ENCODE measurements around the gene FPGT.

The FPGT gene

GRCh38 chr1:74205266-74205665 lies 7.2 kb downstream of the FPGT start:
- Histone ChIP-seq H3K36me3 (ENCODE audit: control insufficient read depth, insufficient read depth, low read length) (no peaks in the 10 kb centered on the region), H3K4me3 (ENCODE audit: insufficient read depth, low read depth, low read length, poor library complexity, severe bottlenecking) (no peak overlapping the region), H3K4me1 (ENCODE audit: control insufficient read depth, insufficient read depth, low read length, poor library complexity, severe bottlenecking) (no peaks in the 10 kb centered on the region), H3K27ac (ENCODE audit: insufficient read depth, low read length, poor library complexity, severe bottlenecking) (no peak overlapping the region), H3K27me3 (replicated peaks; ENCODE audit: control insufficient read depth, insufficient read depth, low read length, poor library complexity, severe bottlenecking) (no peaks in the 10 kb centered on the region), H3K9me3 (ENCODE audit: control insufficient read depth, low read length) (no peaks in the 10 kb centered on the region)
- DNase-seq, result no peak

DNA sequence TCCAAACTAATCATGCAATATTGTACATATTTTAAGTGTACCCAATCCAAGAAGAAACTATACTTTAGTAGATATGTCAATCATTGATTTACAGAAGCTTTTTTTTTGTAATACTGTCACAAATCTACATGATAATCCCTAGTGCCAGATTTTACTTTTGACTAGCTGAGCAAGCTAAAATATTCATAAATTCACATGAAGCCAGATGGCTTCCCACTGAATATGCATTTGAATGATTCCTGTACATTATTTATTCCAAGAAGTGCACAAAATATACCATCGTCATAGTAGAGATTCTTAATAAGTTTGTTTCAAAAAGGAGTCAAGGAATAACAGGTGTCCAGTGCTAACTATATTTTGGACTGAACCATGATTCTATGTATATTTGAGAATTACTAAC lies 17.2 kb downstream of the FPGT start:
- Histone ChIP-seq H3K4me1 (ENCODE audit: control insufficient read depth, insufficient read depth, low read length, poor library complexity, severe bottlenecking) (no peaks in the 10 kb centered on the region), H3K9me3 (ENCODE audit: control insufficient read depth, low read length) (no peaks in the 10 kb centered on the region), H3K27ac (ENCODE audit: insufficient read depth, low read length, poor library complexity, severe bottlenecking) (no peak overlapping the region), H3K36me3 (ENCODE audit: control insufficient read depth, insufficient read depth, low read length) (no peaks in the 10 kb centered on the region), H3K27me3 (replicated peaks; ENCODE audit: control insufficient read depth, insufficient read depth, low read length, poor library complexity, severe bottlenecking) (no peaks in the 10 kb centered on the region), H3K4me3 (ENCODE audit: insufficient read depth, low read depth, low read length, poor library complexity, severe bottlenecking) (no peak overlapping the region)
- no peak for DNase-seq

DNA sequence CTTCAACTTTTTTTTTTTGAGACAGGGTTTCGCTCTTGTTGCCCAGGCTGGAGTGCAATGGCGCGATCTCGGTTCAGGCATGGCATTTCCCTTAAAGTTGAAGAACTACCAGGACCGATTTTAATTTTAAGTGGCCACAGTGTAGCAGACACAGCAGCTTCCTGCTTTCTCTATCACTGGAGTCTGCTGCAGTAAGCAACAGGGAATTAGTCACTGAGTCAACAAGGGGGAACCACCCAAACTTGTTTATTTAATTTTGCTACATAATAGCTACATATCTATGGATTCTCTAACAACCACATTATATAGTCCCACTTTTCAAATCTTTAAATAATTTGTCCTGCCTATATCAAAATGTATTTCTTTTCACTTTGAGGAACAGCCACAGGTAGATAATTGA lies 24.7 kb downstream of the FPGT start:
- no peaks in the 10 kb centered on the region for H3K36me3 ChIP-seq (ENCODE audit: control insufficient read depth, insufficient read depth, low read length)
- DNase-seq, result no peak
- H3K9me3 ChIP-seq (ENCODE audit: control insufficient read depth, low read length), result no peaks in the 10 kb centered on the region
- no peaks in the 10 kb centered on the region for H3K27me3 ChIP-seq (replicated peaks; ENCODE audit: control insufficient read depth, insufficient read depth, low read length, poor library complexity, severe bottlenecking)
- no peak overlapping the region for H3K27ac ChIP-seq (ENCODE audit: insufficient read depth, low read length, poor library complexity, severe bottlenecking)
- no peaks in the 10 kb centered on the region for H3K4me1 ChIP-seq (ENCODE audit: control insufficient read depth, insufficient read depth, low read length, poor library complexity, severe bottlenecking)
- H3K4me3 ChIP-seq (ENCODE audit: insufficient read depth, low read depth, low read length, poor library complexity, severe bottlenecking), result no peak overlapping the region

- H3K27ac ChIP-seq (ENCODE audit: insufficient read depth, low read length, poor library complexity, severe bottlenecking), result no peak overlapping the region
- no peaks in the 10 kb centered on the region for H3K4me1 ChIP-seq (ENCODE audit: control insufficient read depth, insufficient read depth, low read length, poor library complexity, severe bottlenecking)
- no peaks in the 10 kb centered on the region for H3K27me3 ChIP-seq (replicated peaks; ENCODE audit: control insufficient read depth, insufficient read depth, low read length, poor library complexity, severe bottlenecking)
- no peaks in the 10 kb centered on the region for H3K9me3 ChIP-seq (ENCODE audit: control insufficient read depth, low read length)
- H3K36me3 ChIP-seq (ENCODE audit: control insufficient read depth, insufficient read depth, low read length), result no peaks in the 10 kb centered on the region
- no peak overlapping the region for H3K4me3 ChIP-seq (ENCODE audit: insufficient read depth, low read depth, low read length, poor library complexity, severe bottlenecking)
- no peak for DNase-seq
Measured at GRCh38 chr1:74223453-74223852, 25.4 kb downstream of the FPGT start.

DNA sequence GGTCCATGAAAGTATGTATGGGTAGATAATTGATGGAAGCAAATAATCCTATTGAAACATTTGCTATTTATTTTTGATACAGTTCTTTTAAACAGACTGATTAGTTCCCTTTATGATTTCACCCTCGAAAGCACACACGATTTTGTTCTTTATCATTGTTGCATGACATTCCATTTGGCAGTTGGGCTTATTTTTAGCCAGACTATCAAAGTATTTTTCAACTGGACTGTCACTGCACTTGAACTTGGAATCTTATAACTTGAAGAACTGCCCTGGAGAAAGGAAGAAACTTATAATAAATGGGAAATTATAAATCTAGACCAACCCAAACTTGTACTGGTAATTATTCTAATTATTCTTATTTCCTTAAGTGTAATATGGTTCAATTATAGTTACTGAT lies 37.1 kb downstream of the FPGT start, which contains the start of gene TNNI3K:
TSS of gene TNNI3K (plus strand) at position 235 of the 400 bp plus-strand sequence. CDS start at position 300, 65 bp downstream.
- no peak within 1 kb of the TSS for H3K27ac ChIP-seq (ENCODE audit: insufficient read depth, low read length, poor library complexity, severe bottlenecking)
- no peak for DNase-seq
- no peaks in the 10 kb centered on the region for H3K36me3 ChIP-seq (ENCODE audit: control insufficient read depth, insufficient read depth, low read length)
- H3K4me3 ChIP-seq (ENCODE audit: insufficient read depth, low read depth, low read length, poor library complexity, severe bottlenecking), result no peak within 1 kb of the TSS
- no peaks in the 10 kb centered on the region for H3K27me3 ChIP-seq (replicated peaks; ENCODE audit: control insufficient read depth, insufficient read depth, low read length, poor library complexity, severe bottlenecking)
- no peaks in the 10 kb centered on the region for H3K9me3 ChIP-seq (ENCODE audit: control insufficient read depth, low read length)
- H3K4me1 ChIP-seq (ENCODE audit: control insufficient read depth, insufficient read depth, low read length, poor library complexity, severe bottlenecking), result no peaks in the 10 kb centered on the region

DNA sequence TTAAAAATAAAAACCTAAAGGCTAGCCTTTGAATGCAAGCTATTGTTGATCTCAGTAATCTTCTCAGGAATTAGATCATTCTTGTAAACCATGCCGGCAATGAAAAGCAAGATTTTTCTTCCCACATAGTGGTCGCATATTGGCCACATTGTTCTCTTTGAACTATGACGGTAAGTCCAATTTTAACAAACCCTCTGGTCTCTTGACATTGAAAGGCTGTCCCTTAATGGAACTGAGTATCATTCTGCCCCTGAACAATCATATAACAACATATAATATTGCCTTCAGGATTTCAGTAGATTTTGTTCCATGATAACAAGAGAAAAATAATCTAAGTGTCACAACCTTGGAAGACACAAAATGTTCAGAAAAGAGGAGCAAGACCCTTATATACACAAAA lies 38.4 kb downstream of the FPGT start:
- Histone ChIP-seq H3K27me3 (replicated peaks; ENCODE audit: control insufficient read depth, insufficient read depth, low read length, poor library complexity, severe bottlenecking) (no peaks in the 10 kb centered on the region), H3K4me1 (ENCODE audit: control insufficient read depth, insufficient read depth, low read length, poor library complexity, severe bottlenecking) (no peaks in the 10 kb centered on the region), H3K4me3 (ENCODE audit: insufficient read depth, low read depth, low read length, poor library complexity, severe bottlenecking) (no peak overlapping the region), H3K36me3 (ENCODE audit: control insufficient read depth, insufficient read depth, low read length) (no peaks in the 10 kb centered on the region), H3K27ac (ENCODE audit: insufficient read depth, low read length, poor library complexity, severe bottlenecking) (no peak overlapping the region), H3K9me3 (ENCODE audit: control insufficient read depth, low read length) (no peaks in the 10 kb centered on the region)
- DNase-seq, result no peak

DNA sequence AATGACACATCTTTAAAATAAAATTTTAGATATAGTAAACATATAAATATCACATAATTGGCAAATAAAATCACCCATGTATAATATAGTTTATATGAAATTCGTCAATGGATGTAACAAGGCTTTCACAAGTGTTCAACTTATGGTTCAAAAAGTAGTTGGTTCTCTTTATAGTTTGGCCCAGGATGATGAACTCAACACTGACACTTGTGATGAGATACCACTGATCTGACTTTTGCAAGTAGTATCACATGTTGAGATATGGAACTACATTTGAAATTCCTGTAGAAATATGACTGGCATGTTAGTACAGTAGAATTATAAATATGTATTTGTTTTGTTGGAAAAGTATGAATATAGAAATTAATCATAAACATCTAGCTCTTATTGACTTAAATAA lies 39.0 kb downstream of the FPGT start:
- Histone ChIP-seq H3K27ac (ENCODE audit: insufficient read depth, low read length, poor library complexity, severe bottlenecking) (no peak overlapping the region), H3K27me3 (replicated peaks; ENCODE audit: control insufficient read depth, insufficient read depth, low read length, poor library complexity, severe bottlenecking) (no peaks in the 10 kb centered on the region), H3K9me3 (ENCODE audit: control insufficient read depth, low read length) (no peaks in the 10 kb centered on the region), H3K4me3 (ENCODE audit: insufficient read depth, low read depth, low read length, poor library complexity, severe bottlenecking) (no peak overlapping the region), H3K36me3 (ENCODE audit: control insufficient read depth, insufficient read depth, low read length) (no peaks in the 10 kb centered on the region), H3K4me1 (ENCODE audit: control insufficient read depth, insufficient read depth, low read length, poor library complexity, severe bottlenecking) (no peaks in the 10 kb centered on the region)
- no peak for DNase-seq

GRCh38 chr1:74237787-74238186 lies 39.7 kb downstream of the FPGT start:
- Histone ChIP-seq H3K4me3 (ENCODE audit: insufficient read depth, low read depth, low read length, poor library complexity, severe bottlenecking) (no peak overlapping the region), H3K27me3 (replicated peaks; ENCODE audit: control insufficient read depth, insufficient read depth, low read length, poor library complexity, severe bottlenecking) (no peaks in the 10 kb centered on the region), H3K9me3 (ENCODE audit: control insufficient read depth, low read length) (no peaks in the 10 kb centered on the region), H3K4me1 (ENCODE audit: control insufficient read depth, insufficient read depth, low read length, poor library complexity, severe bottlenecking) (no peaks in the 10 kb centered on the region), H3K36me3 (ENCODE audit: control insufficient read depth, insufficient read depth, low read length) (no peaks in the 10 kb centered on the region), H3K27ac (ENCODE audit: insufficient read depth, low read length, poor library complexity, severe bottlenecking) (no peak overlapping the region)
- no peak for DNase-seq

GRCh38 chr1:74245168-74245772 lies 47.2 kb downstream of the FPGT start:
- no peak overlapping the region for H3K27ac ChIP-seq (ENCODE audit: insufficient read depth, low read length, poor library complexity, severe bottlenecking)
- no peak for DNase-seq
- no peaks in the 10 kb centered on the region for H3K4me1 ChIP-seq (ENCODE audit: control insufficient read depth, insufficient read depth, low read length, poor library complexity, severe bottlenecking)
- no peaks in the 10 kb centered on the region for H3K9me3 ChIP-seq (ENCODE audit: control insufficient read depth, low read length)
- no peak overlapping the region for H3K4me3 ChIP-seq (ENCODE audit: insufficient read depth, low read depth, low read length, poor library complexity, severe bottlenecking)
- no peaks in the 10 kb centered on the region for H3K27me3 ChIP-seq (replicated peaks; ENCODE audit: control insufficient read depth, insufficient read depth, low read length, poor library complexity, severe bottlenecking)
- no peaks in the 10 kb centered on the region for H3K36me3 ChIP-seq (ENCODE audit: control insufficient read depth, insufficient read depth, low read length)

DNA sequence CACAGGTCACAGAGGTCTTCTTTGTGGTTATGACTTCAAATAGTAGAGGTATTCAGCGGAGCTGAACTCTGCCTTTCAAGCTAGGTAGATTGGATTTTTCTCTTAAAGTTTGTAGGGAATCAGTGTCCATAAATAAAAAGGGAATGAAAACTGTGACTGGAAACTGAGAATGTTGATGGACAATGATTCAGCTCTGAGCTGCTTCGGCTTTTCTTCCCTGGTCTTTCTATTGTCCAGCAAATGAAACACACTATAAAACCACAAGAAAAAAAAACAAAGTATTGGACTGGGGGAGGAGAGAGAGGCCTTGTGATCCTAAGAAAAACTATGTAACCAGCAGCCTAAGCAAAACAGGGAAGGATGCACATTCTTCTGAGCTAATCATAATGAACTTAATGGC lies 48.3 kb downstream of the FPGT start:
- Histone ChIP-seq H3K27ac (ENCODE audit: insufficient read depth, low read length, poor library complexity, severe bottlenecking) (no peak overlapping the region), H3K4me3 (ENCODE audit: insufficient read depth, low read depth, low read length, poor library complexity, severe bottlenecking) (no peak overlapping the region), H3K27me3 (replicated peaks; ENCODE audit: control insufficient read depth, insufficient read depth, low read length, poor library complexity, severe bottlenecking) (no peaks in the 10 kb centered on the region), H3K9me3 (ENCODE audit: control insufficient read depth, low read length) (no peaks in the 10 kb centered on the region), H3K4me1 (ENCODE audit: control insufficient read depth, insufficient read depth, low read length, poor library complexity, severe bottlenecking) (no peaks in the 10 kb centered on the region), H3K36me3 (ENCODE audit: control insufficient read depth, insufficient read depth, low read length) (no peaks in the 10 kb centered on the region)
- no peak for DNase-seq
